Measurements from ENCODE around the gene IRAK1.

GRCh38 chrX:154037754-154038153 is 18.1 kb upstream of the IRAK1 start:
- TF ChIP-seq CTCF (IDR thresholded peaks at IDR 0.05; ENCODE audit: low read depth, low read length, poor library complexity, severe bottlenecking) (no peak), EZH2phosphoT487 (IDR thresholded peaks at IDR 0.05; ENCODE audit: borderline replicate concordance, low read length) (no peak)

All from DOHH2 (cell line).